ENCODE results near the gene DNAJB12.

The DNAJB12 gene

DNA sequence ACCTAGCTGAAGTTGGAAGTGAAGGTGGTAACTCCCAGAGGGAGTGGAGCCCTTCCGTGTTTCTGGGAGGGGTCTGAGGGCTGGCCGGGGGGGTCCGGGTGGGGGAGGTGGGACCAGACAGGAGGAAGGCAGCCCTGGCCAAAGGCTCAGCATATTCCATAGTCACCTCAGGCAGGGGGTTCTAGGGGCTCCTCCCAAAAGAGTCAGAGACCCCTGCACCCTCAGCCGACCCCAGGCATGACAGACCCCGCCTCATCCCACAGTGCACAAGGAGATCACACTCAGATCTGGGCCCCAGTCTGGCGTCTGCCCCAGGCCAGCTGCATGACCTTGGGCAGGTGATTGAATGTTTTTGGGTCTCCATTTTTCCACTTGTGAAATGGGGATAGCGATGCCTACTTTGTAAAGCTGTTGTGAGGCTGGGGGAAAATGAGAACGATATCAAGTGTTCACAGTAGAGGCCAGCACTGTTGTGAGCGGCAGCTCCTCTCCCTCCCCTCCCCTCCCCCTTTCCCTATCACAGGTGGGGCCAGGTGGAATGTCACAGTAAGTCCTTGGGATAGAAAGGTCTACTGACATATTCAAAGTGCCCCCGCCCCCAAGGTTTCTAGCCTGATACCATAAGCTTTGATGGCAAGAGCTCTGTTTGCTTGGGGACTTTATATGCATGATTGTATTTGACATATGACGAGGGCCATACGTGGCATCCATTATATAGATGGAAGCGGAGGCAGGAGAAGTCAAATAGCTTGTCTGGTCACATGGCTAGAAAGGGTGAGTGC lies 33.3 kb downstream of the DNAJB12 start:
- Histone ChIP-seq H2AFZ (ENCODE audit: low read depth, low read length) (no peak overlapping the region), H3K79me2 (ENCODE audit: low read length) (no peaks in the 10 kb centered on the region), H4K20me1 (ENCODE audit: insufficient read depth, low read length) (no peaks in the 10 kb centered on the region), H3K4me1 (ENCODE audit: low read length) (peaks cover 57% of the 10 kb centered on the region), H3K9me3 (ENCODE audit: insufficient read depth, low read length) (no peaks in the 10 kb centered on the region), H3K36me3 (replicated peaks; ENCODE audit: low read depth, low read length) (no peaks in the 10 kb centered on the region), H3K4me2 (ENCODE audit: low read length) (peak overlapping the region; percentile 87), H3K27ac (ENCODE audit: low read length) (peak overlapping the region; percentile 96), H3K4me3 (ENCODE audit: low read length) (peak overlapping the region; percentile 77), H3K9ac (ENCODE audit: low read length) (peak overlapping the region; percentile 76), H3K27me3 (ENCODE audit: low read depth, low read length) (no peaks in the 10 kb centered on the region)
- TF ChIP-seq, protein P1, sequence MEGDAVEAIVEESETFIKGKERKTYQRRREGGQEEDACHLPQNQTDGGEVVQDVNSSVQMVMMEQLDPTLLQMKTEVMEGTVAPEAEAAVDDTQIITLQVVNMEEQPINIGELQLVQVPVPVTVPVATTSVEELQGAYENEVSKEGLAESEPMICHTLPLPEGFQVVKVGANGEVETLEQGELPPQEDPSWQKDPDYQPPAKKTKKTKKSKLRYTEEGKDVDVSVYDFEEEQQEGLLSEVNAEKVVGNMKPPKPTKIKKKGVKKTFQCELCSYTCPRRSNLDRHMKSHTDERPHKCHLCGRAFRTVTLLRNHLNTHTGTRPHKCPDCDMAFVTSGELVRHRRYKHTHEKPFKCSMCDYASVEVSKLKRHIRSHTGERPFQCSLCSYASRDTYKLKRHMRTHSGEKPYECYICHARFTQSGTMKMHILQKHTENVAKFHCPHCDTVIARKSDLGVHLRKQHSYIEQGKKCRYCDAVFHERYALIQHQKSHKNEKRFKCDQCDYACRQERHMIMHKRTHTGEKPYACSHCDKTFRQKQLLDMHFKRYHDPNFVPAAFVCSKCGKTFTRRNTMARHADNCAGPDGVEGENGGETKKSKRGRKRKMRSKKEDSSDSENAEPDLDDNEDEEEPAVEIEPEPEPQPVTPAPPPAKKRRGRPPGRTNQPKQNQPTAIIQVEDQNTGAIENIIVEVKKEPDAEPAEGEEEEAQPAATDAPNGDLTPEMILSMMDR (IDR thresholded peaks at IDR 0.05; ENCODE audit: low read depth, low read length): no peak
- TF ChIP-seq EZH2phosphoT487 (IDR thresholded peaks at IDR 0.05; ENCODE audit: low read depth): no peak

DNA sequence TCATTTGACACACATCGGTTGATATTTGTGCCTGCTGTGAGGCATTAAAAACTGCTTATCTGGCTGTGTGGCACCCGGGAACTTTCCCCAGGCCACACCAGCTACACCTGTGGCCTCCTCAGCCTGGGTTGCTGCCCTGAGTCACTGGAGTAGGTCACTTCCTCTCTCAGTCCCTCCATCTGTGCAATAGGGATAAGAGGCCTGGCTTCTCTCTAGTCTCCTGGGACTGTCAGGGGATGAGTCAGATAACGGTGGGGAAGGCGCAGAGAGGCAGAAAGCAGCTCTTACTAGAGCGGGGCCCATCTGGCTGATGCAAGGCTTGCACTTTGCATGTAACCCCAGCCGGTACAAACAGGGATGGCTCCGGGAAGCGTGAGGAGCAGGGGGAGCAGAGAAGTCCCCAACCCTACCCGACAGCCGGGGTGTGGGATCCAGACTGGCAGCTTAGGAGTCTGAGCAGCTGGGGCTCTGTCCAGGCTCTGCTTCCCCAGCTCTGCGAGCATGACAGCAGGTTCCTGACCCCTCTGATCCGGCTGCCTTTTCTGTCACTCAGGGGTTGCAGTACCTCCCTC lies 34.0 kb downstream of the DNAJB12 start:
- Histone ChIP-seq H2AFZ (ENCODE audit: low read depth, low read length) (no peak overlapping the region), H3K27me3 (ENCODE audit: low read depth, low read length) (no peaks in the 10 kb centered on the region), H4K20me1 (ENCODE audit: insufficient read depth, low read length) (no peaks in the 10 kb centered on the region), H3K4me2 (ENCODE audit: low read length) (peak overlapping the region; percentile 87), H3K79me2 (ENCODE audit: low read length) (no peaks in the 10 kb centered on the region), H3K36me3 (replicated peaks; ENCODE audit: low read depth, low read length) (no peaks in the 10 kb centered on the region), H3K27ac (ENCODE audit: low read length) (peak overlapping the region; percentile 96), H3K4me1 (ENCODE audit: low read length) (peaks cover 57% of the 10 kb centered on the region), H3K9me3 (ENCODE audit: insufficient read depth, low read length) (no peaks in the 10 kb centered on the region), H3K9ac (ENCODE audit: low read length) (peak overlapping the region; percentile 76), H3K4me3 (ENCODE audit: low read length) (peak overlapping the region; percentile 77)
- no peak for TF ChIP-seq EZH2phosphoT487 (IDR thresholded peaks at IDR 0.05; ENCODE audit: low read depth)
- TF ChIP-seq, protein P1 (IDR thresholded peaks at IDR 0.05; ENCODE audit: low read depth, low read length): no peak

DNA sequence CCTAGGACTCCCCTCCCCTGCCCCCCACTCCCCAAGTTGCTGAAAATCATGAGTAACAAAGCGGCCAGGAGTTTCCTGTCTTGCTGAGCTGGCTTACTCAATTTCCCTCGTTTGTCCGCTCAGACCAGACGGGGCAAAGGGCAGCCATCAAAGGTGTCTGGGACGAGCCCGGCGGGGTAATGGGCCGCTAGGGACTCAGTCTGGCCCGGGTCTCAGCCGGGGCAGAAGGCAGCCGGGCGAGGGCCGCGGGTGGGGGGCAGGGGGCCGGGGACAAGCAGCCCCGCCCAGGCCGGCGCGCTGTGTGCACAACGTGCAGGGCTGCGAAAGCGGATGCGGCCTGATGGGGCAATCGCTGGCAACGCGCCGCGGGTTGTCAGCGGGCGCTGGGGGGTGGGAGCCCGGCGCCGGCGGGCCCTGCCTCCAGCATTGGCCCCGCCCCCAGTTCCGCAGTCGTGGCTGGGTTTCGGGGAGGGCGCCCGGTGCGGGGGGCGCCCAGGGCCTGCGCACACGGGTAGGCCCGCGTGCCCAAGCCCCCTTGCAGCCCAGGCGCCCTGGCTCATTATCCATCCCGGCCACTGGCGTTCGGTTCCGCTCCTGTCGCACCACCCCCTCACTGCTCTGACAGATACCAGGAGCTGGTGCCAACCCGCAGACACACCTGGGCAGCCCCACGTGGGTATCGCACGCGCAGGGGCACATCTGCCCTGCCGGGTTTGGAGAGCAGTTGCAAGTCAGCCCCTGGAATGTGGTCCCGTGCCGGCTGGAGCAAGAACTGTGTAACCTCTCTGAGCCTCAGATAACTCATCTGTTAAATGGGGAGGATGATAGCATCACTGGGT lies 35.1 kb downstream of the DNAJB12 start:
- Histone ChIP-seq H3K4me3 (ENCODE audit: low read length) (peak overlapping the region; percentile 77), H3K4me1 (ENCODE audit: low read length) (peaks cover 57% of the 10 kb centered on the region), H3K27ac (ENCODE audit: low read length) (peak overlapping the region; percentile 96), H3K4me2 (ENCODE audit: low read length) (peak overlapping the region; percentile 87), H2AFZ (ENCODE audit: low read depth, low read length) (0 out of 2 replicates have a peak overlapping the region, but pooled peaks have one; percentile 44), H3K79me2 (ENCODE audit: low read length) (no peaks in the 10 kb centered on the region), H4K20me1 (ENCODE audit: insufficient read depth, low read length) (no peaks in the 10 kb centered on the region), H3K9ac (ENCODE audit: low read length) (peak overlapping the region; percentile 79), H3K9me3 (ENCODE audit: insufficient read depth, low read length) (no peaks in the 10 kb centered on the region), H3K27me3 (ENCODE audit: low read depth, low read length) (no peaks in the 10 kb centered on the region), H3K36me3 (replicated peaks; ENCODE audit: low read depth, low read length) (no peaks in the 10 kb centered on the region)
- TF ChIP-seq, protein P1 (IDR thresholded peaks at IDR 0.05; ENCODE audit: low read depth, low read length): no peak
- TF ChIP-seq EZH2phosphoT487 (IDR thresholded peaks at IDR 0.05; ENCODE audit: low read depth): no peak

Measured in OCI-LY3 (cell line).